Measurements from ENCODE around the gene SLC2A5. TPM values are rescaled to one million over a fixed set of nuclear protein-coding genes. Genes with fewer than 3 reads are reported as not detected.
"Not testable (repeated sequence)": the region's sequence is repeated elsewhere in the genome, so short reads cannot be mapped to it uniquely, and the experiment has no call there.

SLC2A5 gene
- total and polyA plus RNA-seq, 10 donors, result 2.9 to 23.6 (median 6.9) TPM

DNA sequence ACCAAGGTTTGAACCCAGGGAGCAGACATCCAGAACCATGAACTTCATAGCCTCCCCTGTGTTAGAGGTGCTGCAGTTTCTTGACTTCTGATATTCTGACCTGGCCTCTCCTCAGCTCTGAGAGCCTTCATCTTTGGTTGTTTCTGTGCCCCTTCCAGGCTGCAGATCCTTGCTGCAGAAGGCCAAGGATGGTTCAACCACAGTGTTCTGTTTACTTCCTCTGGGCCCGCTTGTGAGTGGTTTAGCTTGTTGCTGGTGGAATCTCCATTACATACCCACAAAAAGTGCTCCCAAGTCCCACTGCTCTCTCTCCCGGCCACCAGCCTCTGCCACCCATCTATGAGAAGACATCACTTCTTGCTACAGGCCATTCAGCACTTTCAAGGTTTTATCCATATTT lies 34.2 kb downstream of the SLC2A5 start:
- Histone ChIP-seq H3K4me1 (peaks cover 0 to 19% (median 14%) of the 10 kb centered on the region in 6 donors), H3K27ac (no peak overlapping the region), H3K36me3 (peaks cover 0 to 33% (median 0%) of the 10 kb centered on the region in 6 donors), H3K4me3 (no peak overlapping the region), H3K9me3 (peaks cover 0 to 38% (median 30%) of the 10 kb centered on the region in 8 donors), H3K27me3 (replicated peaks in 1 of 7) (no peaks in the 10 kb centered on the region)
- intact Hi-C loops (cut with DNase I; ENCODE audit: low total_unique reads), result no loop called here
- TF ChIP-seq POLR2A (IDR thresholded peaks at IDR 0.05) (no peak), POLR2AphosphoS5 (IDR thresholded peaks at IDR 0.05) (no peak)
- TF ChIP-seq, protein P1, sequence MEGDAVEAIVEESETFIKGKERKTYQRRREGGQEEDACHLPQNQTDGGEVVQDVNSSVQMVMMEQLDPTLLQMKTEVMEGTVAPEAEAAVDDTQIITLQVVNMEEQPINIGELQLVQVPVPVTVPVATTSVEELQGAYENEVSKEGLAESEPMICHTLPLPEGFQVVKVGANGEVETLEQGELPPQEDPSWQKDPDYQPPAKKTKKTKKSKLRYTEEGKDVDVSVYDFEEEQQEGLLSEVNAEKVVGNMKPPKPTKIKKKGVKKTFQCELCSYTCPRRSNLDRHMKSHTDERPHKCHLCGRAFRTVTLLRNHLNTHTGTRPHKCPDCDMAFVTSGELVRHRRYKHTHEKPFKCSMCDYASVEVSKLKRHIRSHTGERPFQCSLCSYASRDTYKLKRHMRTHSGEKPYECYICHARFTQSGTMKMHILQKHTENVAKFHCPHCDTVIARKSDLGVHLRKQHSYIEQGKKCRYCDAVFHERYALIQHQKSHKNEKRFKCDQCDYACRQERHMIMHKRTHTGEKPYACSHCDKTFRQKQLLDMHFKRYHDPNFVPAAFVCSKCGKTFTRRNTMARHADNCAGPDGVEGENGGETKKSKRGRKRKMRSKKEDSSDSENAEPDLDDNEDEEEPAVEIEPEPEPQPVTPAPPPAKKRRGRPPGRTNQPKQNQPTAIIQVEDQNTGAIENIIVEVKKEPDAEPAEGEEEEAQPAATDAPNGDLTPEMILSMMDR (IDR thresholded peaks at IDR 0.05 in 8 of 11, conservative IDR thresholded peaks at IDR 0.05 in 3 of 11), result no peak
- DNase-seq, result no peak
- WGBS, 5 donors, result 92 to 100% (median 97%) methylated on average over 2 of the region's 2 CpGs

DNA sequence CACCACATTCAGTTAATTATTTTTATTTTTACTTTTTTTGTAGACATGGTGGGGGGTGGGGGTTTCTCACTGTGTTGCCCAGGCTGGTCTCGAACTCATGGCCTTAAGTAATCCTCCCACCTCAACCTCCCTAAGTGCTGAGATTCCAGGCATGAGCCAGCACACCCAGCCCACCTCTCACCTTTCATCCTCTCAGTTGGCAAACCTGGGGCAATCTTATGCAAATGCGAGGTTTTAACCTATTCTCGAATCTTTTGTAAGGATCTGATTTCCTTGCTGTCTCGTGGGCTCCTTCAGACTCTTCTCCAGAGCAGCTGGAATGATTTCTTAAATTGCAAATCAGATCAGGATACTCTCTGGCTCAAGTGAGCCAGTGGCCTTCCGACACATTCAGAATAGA lies 36.1 kb downstream of the SLC2A5 start:
- Histone ChIP-seq H3K27me3 (replicated peaks in 1 of 7) (no peaks in the 10 kb centered on the region), H3K9me3 (peaks cover 0 to 40% (median 30%) of the 10 kb centered on the region in 8 donors), H3K36me3 (peaks cover 0 to 14% (median 0%) of the 10 kb centered on the region in 6 donors), H3K4me3 (no peak overlapping the region), H3K4me1 (peaks cover 0 to 16% (median 14%) of the 10 kb centered on the region in 6 donors), H3K27ac (no peak overlapping the region)
- intact Hi-C loops (cut with DNase I; ENCODE audit: low total_unique reads), result no loop called here
- TF ChIP-seq, protein P1 (IDR thresholded peaks at IDR 0.05 in 8 of 11, conservative IDR thresholded peaks at IDR 0.05 in 3 of 11), result no peak
- no peak for TF ChIP-seq POLR2AphosphoS5 (IDR thresholded peaks at IDR 0.05)
- TF ChIP-seq POLR2A (IDR thresholded peaks at IDR 0.05), result no peak
- no peak for DNase-seq
- 55 to 72% (median 65%) methylated on average over 5 of the region's 5 CpGs for WGBS, 5 donors

DNA sequence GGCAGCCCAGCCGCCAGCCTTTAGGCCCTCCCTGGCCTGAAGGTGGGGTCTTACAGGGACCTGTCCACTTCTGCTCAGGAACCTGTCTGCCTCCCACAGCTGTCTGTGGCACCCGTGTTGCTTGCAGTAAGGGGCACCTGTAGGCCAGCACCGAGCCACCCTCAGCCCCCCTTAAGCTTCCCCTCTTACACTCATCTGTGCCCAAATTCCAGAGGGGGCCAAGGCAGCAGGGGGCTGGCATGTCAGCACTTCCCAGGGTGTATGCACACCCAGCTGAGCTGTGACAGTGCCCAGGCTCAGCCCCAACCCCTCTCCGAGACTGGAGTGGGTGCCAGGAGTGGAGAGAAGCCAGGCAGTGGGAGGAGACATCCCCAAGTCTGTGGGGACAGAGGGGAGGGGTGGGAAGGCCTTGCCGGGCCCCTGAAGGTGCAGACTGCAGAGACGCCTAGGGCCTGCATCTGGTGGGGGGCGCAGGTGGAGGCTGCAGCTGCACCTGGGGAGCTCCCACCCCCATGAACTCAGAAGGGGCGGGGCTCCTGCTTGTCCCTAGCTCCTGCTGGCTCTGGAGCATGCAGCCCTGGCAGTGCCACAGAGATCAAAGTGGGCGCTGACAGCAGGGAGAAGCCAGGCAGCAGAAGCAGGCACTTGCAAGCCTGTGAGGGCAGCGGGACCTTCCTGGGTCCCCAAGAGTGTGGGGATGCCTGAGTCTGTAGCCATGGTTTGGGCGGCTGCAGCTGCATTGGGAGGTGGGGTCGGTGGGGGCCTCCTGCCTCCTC lies 37.8 kb downstream of the SLC2A5 start:
- no peak overlapping the region for H3K27ac ChIP-seq
- TF ChIP-seq POLR2AphosphoS5 (IDR thresholded peaks at IDR 0.05) (no peak), POLR2A (IDR thresholded peaks at IDR 0.05) (no peak)
- TF ChIP-seq, protein P1 (IDR thresholded peaks at IDR 0.05 in 8 of 11, conservative IDR thresholded peaks at IDR 0.05 in 3 of 11), result no peak
- WGBS, 5 donors, result 89 to 94% (median 90%) methylated on average over 10 to 12 of the region's 12 CpGs
- no peaks in the 10 kb centered on the region for H3K36me3 ChIP-seq
- H3K4me3 ChIP-seq, result no peak overlapping the region
- peaks cover 0 to 3% (median 0%) of the 10 kb centered on the region in 6 donors for H3K4me1 ChIP-seq
- H3K27me3 ChIP-seq (replicated peaks in 1 of 7), result no peaks in the 10 kb centered on the region
- DNase-seq, result no peak
- intact Hi-C loops (cut with DNase I; ENCODE audit: low total_unique reads), result no loop called here
- peaks cover 0 to 40% (median 30%) of the 10 kb centered on the region in 8 donors for H3K9me3 ChIP-seq

DNA sequence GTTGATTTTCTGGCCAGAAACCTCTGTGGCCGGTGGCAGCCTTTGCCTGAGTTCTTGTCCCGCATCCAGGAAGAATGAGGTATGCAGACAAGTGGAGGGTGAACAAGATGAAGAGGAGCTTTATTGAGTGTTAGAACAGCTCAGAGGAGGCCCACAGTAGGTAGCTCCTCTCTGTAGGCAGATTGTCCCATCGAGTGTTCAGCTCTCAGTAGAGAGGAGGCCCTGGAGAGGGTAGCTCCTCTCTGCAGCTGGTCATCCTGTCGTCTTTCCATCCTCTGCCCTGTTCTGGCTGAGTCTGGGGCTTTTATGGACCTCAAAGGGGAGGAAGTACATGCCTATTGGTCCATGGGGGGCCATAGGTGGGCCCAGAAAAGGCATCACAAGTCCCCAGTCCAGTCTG lies 38.4 kb downstream of the SLC2A5 start:
- H3K4me3 ChIP-seq; H3K4me1 ChIP-seq; H3K27me3 ChIP-seq (replicated peaks in 1 of 7); DNase-seq; intact Hi-C loops (cut with DNase I; ENCODE audit: low total_unique reads); H3K27ac ChIP-seq; H3K36me3 ChIP-seq: not testable (repeated sequence)
- 67 to 93% (median 85%) methylated on average over 4 of the region's 4 CpGs for WGBS, 5 donors
- H3K9me3 ChIP-seq, result peaks cover 0 to 36% (median 28%) of the 10 kb centered on the region in 8 donors

Measured in spleen (tissue), 11 donors.